Adrenal gland (tissue), 5 donors: ENCODE measurements around the gene EHBP1L1.

Experiments
- CTCF ChIP-seq, 6 experiments: fragments of 450-650 bp in 4 of 6; fragments of 200-600 bp in 2 of 6; sonication (generic) in 1 of 6; IDR thresholded peaks; 1 replicate in 5 of 6; 2 replicates in 1 of 6; pipeline versions ENCODE4 v1.5.1 to v1.8.0; 2016 to 2021; ENCODE audit warnings: antibody characterized with exemption in 6 of 6, mild to moderate bottlenecking in 2 of 6, moderate library complexity in 1 of 6
- POLR2A ChIP-seq, 2 donors: fragments of 450-650 bp; IDR thresholded peaks; one replicate each; pipeline ENCODE4 v1.6.1; 2017; ENCODE audit warnings: antibody characterized with exemption in 2 of 2, mild to moderate bottlenecking in 2 of 2, moderate library complexity in 1 of 2
- donor health status: DM: no; HTN: no; CAD: no.

GRCh38 chr11:65609665-65610064 is 33.8 kb downstream of the EHBP1L1 start:
- TF ChIP-seq POLR2A (IDR thresholded peaks at IDR 0.05) = no peak
- TF ChIP-seq CTCF (IDR thresholded peaks at IDR 0.05) = no peak
